Vagina (tissue), 2 donors: Measurements from ENCODE around the gene NPPB. TPM values are rescaled to one million over a fixed set of nuclear protein-coding genes. Genes with fewer than 3 reads are reported as not detected.

ENCODE experiments used
- DNase-seq, 2 donors: peaks; one replicate each; pipeline ENCODE4 v3.0.0-alpha.2; 2017; ENCODE audit errors: extremely low spot score in 2 of 2
- H3K27ac ChIP-seq: fragments of 200-600 bp; sonication (generic); one replicate; pipeline ENCODE4 v1.5.1; 2019
- H3K27me3 ChIP-seq: fragments of 200-600 bp; sonication (generic); one replicate; pipeline ENCODE4 v1.5.1; 2019
- H3K36me3 ChIP-seq, 2 donors: fragments of 200-600 bp; sonication (generic); one replicate each; pipeline ENCODE4 v1.5.1; 2017 to 2019
- H3K4me1 ChIP-seq: fragments of 200-600 bp; sonication (generic); one replicate; pipeline ENCODE4 v1.5.1; 2019
- H3K4me3 ChIP-seq, 2 donors: fragments of 200-600 bp; sonication (generic); 1 replicate in 1 of 2; 2 replicates in 1 of 2; pipeline ENCODE4 v1.5.1; 2016 to 2019
- H3K9me3 ChIP-seq: fragments of 200-600 bp; sonication (generic); one replicate; pipeline ENCODE4 v1.5.1; 2019
- CTCF ChIP-seq, 3 experiments: fragments of 450-650 bp in 2 of 3; fragments of 200-600 bp in 1 of 3; sonication (generic) in 1 of 3; IDR thresholded peaks; one replicate each; pipeline ENCODE4 v1.5.1; 2017 to 2019; ENCODE audit warnings: antibody characterized with exemption in 3 of 3, mild to moderate bottlenecking in 2 of 3, moderate library complexity in 2 of 3
- POLR2A ChIP-seq, 2 donors: fragments of 450-650 bp; IDR thresholded peaks; one replicate each; pipeline ENCODE4 v1.6.1; 2017; ENCODE audit warnings: antibody characterized with exemption in 2 of 2, mild to moderate bottlenecking in 2 of 2, moderate library complexity in 2 of 2
- POLR2AphosphoS5 ChIP-seq, 2 donors: sonication (generic); formaldehyde crosslinking; IDR thresholded peaks; one replicate each; pipeline ENCODE4 v1.9.0; 2017; ENCODE audit warnings: antibody characterized with exemption in 2 of 2, mild to moderate bottlenecking in 2 of 2, low read depth in 1 of 2; ENCODE audit not compliant: insufficient read depth in 1 of 2
- intact Hi-C: fragments of 100-400 bp; cut with DNase I; formaldehyde crosslinking; loops from one replicate; pipeline ENCODE4 v1.15.1; 2023
- small RNA-seq: library from RNA; depleted of rRNA; stranded (forward); fragments of <200 nt; gene quantifications from one replicate; pipeline ENCODE3, GENCODE V24; 2016
- total RNA-seq: library from RNA; depleted of rRNA; stranded (reverse); fragments of >200 nt; gene quantifications from one replicate; pipeline ENCODE4 v1.2.3, GENCODE V29; 2016

Gene NPPB
- total RNA-seq, 1 donor from 2014 or later = not detected

- Histone ChIP-seq H3K4me1 (no peaks in the 10 kb centered on the region), H3K27ac (no peak overlapping the region), H3K27me3 (no peaks in the 10 kb centered on the region), H3K4me3 (no peak overlapping the region), H3K36me3 (peaks cover 0 to 87% of the 10 kb centered on the region in 2 donors), H3K9me3 (no peaks in the 10 kb centered on the region)
- DNase-seq = no peak
- no peak for TF ChIP-seq POLR2A (IDR thresholded peaks at IDR 0.05)
- TF ChIP-seq CTCF (IDR thresholded peaks at IDR 0.05) = no peak
- intact Hi-C loops = no loop called here
These were observed 33.6 kb downstream of the NPPB start for GRCh38 chr1:11825131-11825530.

- intact Hi-C loops = no loop called here
- H3K36me3 ChIP-seq = peaks cover 0 to 87% of the 10 kb centered on the region in 2 donors
- no peak for DNase-seq
These were observed 35.2 kb downstream of the NPPB start for GRCh38 chr1:11823366-11824137.

GRCh38 chr1:11822091-11822490, 36.7 kb downstream of the NPPB start:
- Histone ChIP-seq H3K9me3 (no peaks in the 10 kb centered on the region), H3K27me3 (no peaks in the 10 kb centered on the region), H3K27ac (no peak overlapping the region), H3K4me3 (no peak overlapping the region), H3K36me3 (peaks cover 0 to 87% of the 10 kb centered on the region in 2 donors), H3K4me1 (no peaks in the 10 kb centered on the region)
- intact Hi-C loops = no loop called here
- no peak for DNase-seq
- TF ChIP-seq POLR2A (IDR thresholded peaks at IDR 0.05) = no peak
- TF ChIP-seq CTCF (IDR thresholded peaks at IDR 0.05) = no peak
- TF ChIP-seq POLR2AphosphoS5 (IDR thresholded peaks at IDR 0.05; ENCODE audit: insufficient read depth in 1 of 2, low read depth in 1 of 2) = no peak

More at GRCh38 chr1:11823366-11824137, 35.2 kb downstream of the NPPB start:
- Histone ChIP-seq H3K9me3 (no peaks in the 10 kb centered on the region), H3K27ac (no peak overlapping the region), H3K27me3 (no peaks in the 10 kb centered on the region), H3K4me3 (no peak overlapping the region), H3K4me1 (no peaks in the 10 kb centered on the region)
- TF ChIP-seq CTCF (IDR thresholded peaks at IDR 0.05) = no peak
- no peak for TF ChIP-seq POLR2AphosphoS5 (IDR thresholded peaks at IDR 0.05; ENCODE audit: insufficient read depth in 1 of 2, low read depth in 1 of 2)
- TF ChIP-seq POLR2A (IDR thresholded peaks at IDR 0.05) = no peak

- DNase-seq = no peak
- TF ChIP-seq POLR2A (IDR thresholded peaks at IDR 0.05) (no peak), POLR2AphosphoS5 (IDR thresholded peaks at IDR 0.05; ENCODE audit: insufficient read depth in 1 of 2, low read depth in 1 of 2) (no peak)
- Histone ChIP-seq H3K27me3 (no peaks in the 10 kb centered on the region), H3K36me3 (peaks cover 0 to 59% of the 10 kb centered on the region in 2 donors), H3K4me1 (no peaks in the 10 kb centered on the region), H3K9me3 (no peaks in the 10 kb centered on the region), H3K4me3 (no peak overlapping the region), H3K27ac (no peak overlapping the region)
- intact Hi-C loops = no loop called here
These were observed 41.6 kb downstream of the NPPB start for GRCh38 chr1:11817192-11817591.

GRCh38 chr1:11813021-11813420, 45.7 kb downstream of the NPPB start:
- intact Hi-C loops = no loop called here
- H3K4me3 ChIP-seq = no peak overlapping the region
- H3K27ac ChIP-seq = no peak overlapping the region
- TF ChIP-seq POLR2A (IDR thresholded peaks at IDR 0.05) (no peak), POLR2AphosphoS5 (IDR thresholded peaks at IDR 0.05; ENCODE audit: insufficient read depth in 1 of 2, low read depth in 1 of 2) (no peak), CTCF (IDR thresholded peaks at IDR 0.05) (no peak)
- no peaks in the 10 kb centered on the region for H3K9me3 ChIP-seq
- H3K36me3 ChIP-seq = peaks cover 0 to 52% of the 10 kb centered on the region in 2 donors
- peaks cover 16% of the 10 kb centered on the region for H3K4me1 ChIP-seq
- H3K27me3 ChIP-seq = no peaks in the 10 kb centered on the region
- DNase-seq = no peak

Small RNA genes lying within 50 kb of the gene (small RNA-seq; reads per million reads assigned to genes)
- gene RF02156 (not detected), gene RF02157 (not detected), gene RF02158 (not detected)

Other genes with a start within 250 kb of the NPPB start
- gene FBXO2, start 204.5 kb downstream of the NPPB start, total RNA-seq = 27.3 TPM
- 38.3 TPM for gene FBXO44, start 204.1 kb downstream of the NPPB start, total RNA-seq
- gene FBXO6, start 194.7 kb downstream of the NPPB start, total RNA-seq = 13.5 TPM
- gene MAD2L2, start 177.8 kb downstream of the NPPB start, total RNA-seq = 30.0 TPM
- not detected for gene DRAXIN, start 167.2 kb downstream of the NPPB start, total RNA-seq
- 49.4 TPM for gene AGTRAP, start 122.8 kb downstream of the NPPB start, total RNA-seq
- gene C1orf167, start 96.8 kb downstream of the NPPB start, total RNA-seq = not detected
- gene MTHFR, start 53.0 kb downstream of the NPPB start, total RNA-seq = 47.9 TPM
- gene CLCN6, start 52.8 kb downstream of the NPPB start, total RNA-seq = 19.2 TPM
- gene NPPA, start 11.2 kb downstream of the NPPB start, total RNA-seq = not detected
- gene KIAA2013, start 67.5 kb upstream of the NPPB start, total RNA-seq = 51.1 TPM
- gene PLOD1, start 75.8 kb upstream of the NPPB start, total RNA-seq = 42.2 TPM
- 61.6 TPM for gene MFN2, start 121.5 kb upstream of the NPPB start, total RNA-seq
- gene MIIP, start 160.6 kb upstream of the NPPB start, total RNA-seq = 34.6 TPM
- 1.2 TPM for gene TNFRSF8, start 204.4 kb upstream of the NPPB start, total RNA-seq